Fibroblast of upper back skin (primary cell): ENCODE measurements around the gene HSPA12A.

Experiments
- DNase-seq: peaks from one replicate; pipeline ENCODE4 v3.0.0-alpha.2; 2013

HSPA12A gene

DNA sequence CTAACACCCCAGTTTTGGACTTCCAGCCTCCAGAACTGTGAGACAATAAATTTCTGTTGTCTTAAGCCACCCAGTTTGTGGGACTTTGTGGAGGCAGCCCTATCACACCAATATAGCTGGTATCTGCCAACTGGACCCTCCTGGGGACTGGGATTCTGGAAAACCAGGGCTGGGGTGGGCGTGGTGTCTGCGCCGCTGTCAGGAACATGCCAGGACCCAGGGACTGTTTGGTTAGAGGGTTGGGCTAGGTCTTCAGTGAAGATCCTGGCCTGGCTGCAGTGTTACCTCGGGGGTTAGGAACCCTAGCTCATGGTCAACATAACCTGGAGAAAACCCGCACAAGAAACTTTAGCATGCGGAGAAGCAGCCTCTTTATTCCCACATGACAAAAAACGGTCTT lies 79.0 kb downstream of the HSPA12A start:
- no peak for DNase-seq

DNA sequence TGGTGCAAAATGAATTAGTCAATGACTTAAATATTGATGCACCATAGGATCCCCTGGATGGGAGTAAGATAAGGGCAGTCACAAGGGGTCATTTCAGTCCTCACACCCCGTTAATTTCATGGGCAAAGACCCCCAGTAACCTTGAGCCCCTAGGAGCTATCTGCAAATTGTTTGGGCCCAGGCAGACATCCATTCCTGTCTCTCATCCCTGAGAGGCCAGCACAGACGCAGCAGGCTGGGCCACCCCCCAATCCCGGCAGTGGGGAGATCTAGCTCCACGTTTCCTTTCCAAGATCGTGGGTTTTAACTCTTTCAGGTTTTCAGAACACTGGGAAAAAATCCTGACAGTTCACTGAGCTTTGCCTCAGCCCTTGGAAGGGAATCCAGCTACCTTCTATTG lies 81.5 kb downstream of the HSPA12A start:
- DNase-seq = no peak

DNA sequence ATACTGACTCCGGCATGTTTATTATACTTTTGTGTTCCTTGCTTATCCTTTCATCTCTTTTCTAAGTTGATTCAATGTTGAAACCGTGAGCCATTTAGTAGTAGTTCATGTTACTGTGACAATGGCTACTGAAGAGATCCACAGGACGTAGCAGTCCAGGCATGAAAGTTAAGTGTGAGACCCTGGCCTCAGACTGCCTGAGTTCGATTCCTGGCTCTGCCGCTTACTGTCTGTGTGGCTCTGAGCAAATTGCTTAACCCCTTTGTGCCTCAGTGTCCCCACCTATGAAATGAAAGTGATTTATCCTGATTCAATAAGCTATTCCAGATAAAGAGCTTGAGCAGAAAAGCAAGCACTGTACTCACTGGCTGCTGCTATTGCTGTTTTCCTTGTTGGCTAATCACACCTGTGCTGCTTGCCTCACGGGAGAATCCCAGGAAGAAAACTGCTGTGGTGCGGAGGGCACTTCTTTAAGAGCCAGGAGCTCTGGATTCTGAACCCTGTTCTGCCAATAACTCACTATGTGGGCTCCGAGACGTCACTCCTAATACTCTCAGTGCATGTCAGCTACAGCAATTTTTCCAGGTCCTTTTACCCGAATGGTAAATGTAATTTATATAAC lies 83.2 kb downstream of the HSPA12A start:
- DNase-seq = no peak

DNA sequence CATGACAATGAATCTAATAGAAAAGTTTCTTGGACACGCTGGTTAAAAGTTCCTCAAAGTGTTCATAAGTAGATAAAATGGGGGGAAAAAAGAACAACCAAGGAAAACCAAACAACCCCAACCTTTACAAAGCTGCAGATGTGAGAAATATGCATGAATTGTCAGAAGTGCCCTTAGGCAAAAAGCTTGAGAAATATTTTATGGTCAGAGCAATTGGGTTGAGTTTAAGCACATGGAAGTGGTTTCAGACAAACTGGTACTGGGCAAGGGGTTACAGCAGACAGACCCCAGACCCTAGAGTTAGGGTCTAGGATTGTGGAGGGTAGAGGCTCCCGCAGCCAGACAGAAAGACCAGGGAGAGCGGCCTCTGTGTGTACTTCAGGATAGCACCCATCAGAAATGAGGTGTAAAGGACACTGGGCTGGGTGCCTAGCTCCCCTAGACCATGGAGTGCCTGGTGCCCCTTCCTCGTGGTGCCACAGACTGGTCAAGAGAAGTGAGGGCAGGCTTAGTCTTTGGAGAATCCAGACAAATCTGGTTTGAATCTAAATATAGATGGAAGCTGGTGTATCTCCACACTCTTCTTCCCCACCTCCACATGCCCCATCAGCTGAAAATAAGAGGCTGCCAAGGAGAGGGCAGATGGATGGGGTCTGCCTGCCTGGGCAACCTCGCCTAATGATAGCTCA lies 84.4 kb downstream of the HSPA12A start:
- no peak for DNase-seq

DNA sequence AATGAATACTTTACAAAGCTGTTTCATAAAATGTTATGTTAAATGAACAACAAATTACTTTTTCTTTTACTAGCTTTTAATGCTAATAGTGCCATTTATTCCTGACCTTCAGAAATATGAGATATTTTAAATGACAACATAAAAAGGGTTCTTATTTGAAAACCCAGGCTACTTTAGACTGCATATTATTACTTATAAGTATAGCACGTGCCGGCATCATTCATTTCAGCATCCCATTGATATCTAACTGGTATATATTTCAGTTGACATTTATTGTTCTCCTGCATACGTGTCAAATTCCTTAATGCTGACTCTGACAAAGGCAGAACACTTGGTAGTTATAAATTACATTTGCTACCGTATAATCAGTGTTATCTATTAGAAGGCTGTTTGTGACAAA lies 86.3 kb downstream of the HSPA12A start:
- no peak for DNase-seq

DNA sequence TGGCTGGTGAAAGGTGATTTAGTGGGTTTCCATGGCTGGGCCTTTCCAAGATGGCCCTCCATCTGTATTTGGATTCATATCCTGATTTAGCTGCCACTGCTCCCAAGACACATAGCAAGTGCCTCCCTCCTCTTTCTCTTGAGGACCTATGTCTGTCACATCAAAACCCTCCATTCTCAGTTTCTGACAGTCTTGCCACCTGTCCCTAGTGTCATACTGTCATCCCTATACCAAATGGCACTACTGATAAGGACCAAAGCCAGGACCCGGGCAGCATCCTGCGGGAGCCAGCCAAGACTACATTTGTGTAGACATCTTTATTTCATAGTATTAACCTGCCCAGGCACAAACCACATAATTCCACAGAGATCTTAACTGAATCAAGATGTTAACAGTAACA lies 86.8 kb downstream of the HSPA12A start:
- DNase-seq = no peak

DNA sequence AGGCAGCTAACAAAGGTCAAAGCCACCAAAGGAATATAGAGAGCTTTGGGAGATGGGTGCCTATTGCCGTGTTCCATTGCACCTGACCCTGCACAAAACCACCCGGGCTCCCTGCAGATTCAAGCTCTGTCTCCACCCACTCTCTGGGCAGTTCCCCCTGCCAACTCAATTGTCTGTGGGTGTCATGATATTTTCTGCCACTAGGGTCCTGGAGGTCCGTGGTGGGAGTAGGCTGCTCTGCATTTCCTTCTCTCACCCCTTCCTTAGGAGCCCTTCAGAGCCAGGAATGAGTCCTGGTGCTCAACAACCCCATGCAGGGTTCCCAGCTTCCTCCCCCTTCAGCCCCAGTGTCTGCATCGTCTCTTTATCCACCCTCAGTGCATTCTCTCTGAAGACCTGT lies 87.5 kb downstream of the HSPA12A start:
- DNase-seq = no peak

DNA sequence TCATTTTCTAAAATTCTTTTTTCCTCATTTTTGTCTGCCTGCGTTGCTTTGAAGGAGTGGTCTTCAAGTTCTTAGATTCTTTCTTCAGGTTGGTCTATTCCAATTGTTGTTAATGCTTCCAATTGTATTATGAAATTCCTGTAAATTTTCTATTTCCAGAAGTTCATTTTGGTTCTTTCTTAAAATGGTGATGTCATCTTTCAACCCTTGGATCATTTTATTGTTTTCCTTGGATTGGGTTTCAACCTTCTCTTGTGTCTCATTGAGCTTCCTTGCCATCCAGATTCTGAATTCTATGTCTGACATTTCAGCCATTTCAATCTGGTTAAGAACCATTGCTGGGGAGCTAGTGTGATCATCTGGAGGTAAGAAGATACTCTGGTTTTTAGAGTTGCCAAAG lies 88.5 kb downstream of the HSPA12A start:
- DNase-seq = no peak

DNA sequence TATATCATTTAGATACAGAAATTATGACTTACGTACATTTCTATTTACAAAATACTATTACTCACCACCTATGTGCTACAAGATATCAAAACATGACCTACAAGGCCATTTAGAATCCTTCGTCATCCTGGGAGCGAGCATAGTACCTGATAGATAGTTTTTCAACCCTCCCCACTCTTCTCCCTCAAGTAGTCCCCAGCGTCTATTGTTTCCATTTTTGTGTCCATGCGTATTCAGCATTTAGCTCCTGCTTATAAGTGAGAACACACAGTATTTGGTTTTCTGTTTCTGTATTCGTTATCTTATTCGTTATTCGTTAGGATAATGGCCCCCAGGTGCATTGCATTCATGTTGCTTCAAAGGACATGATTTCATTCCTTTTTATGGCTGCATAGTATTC lies 93.5 kb downstream of the HSPA12A start:
- no peak for DNase-seq

DNA sequence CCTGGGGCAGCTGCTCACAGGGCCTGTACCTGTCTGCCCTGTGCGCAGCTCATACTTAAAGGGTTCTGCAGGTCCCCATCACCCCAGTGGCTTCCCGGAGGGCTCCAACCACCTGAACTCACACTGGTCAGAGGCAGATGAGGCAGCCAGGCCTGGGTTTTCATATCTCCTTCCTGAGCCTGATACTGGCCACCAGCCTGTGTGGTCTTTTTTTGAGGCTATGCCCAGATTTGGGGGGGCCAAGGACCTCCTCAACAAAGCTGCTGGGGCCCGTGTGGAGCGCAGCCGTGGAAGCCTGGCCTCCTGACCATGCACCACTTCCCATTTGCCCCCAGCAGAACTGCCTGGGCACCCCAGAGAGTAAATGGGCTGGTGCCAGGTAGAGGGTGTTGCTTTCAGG lies 95.9 kb downstream of the HSPA12A start:
- no peak for DNase-seq

DNA sequence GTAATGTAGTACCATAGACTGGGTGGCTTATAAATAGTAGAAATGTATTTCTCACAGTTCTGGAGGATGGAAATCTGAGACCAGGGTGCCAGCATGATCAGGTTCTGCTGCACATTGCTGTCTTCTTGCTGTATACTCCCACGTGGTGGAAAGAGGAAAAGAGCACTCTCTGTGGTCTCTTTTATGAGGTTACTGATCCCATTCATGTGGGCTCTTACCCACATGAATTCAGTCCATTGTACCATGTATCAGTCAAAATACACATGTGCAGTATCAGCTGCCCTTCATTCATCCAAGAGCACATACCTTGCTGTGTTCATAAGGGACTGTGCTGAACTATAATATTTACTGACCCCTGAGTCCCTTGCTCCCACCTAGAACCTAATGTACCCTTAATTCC lies 104.5 kb downstream of the HSPA12A start:
- no peak for DNase-seq

DNA sequence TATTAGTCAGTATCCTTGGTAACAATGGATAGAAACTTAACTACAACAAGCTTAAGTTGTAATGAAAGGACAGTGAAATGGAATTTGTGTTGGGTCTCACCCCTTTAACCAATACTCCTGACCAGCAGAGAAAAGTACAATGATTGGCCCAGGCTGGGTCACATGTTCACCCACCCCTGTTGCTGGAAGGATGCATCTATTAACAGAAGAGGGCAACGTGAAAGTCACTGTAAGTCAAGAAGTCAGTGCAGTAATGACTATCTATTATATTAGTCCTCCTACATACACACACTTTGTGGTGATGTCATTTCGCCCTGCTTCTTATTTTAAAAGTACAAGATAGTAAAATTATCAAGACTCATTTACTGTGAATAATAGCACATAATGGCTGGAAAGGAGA lies 105.4 kb downstream of the HSPA12A start:
- no peak for DNase-seq

DNA sequence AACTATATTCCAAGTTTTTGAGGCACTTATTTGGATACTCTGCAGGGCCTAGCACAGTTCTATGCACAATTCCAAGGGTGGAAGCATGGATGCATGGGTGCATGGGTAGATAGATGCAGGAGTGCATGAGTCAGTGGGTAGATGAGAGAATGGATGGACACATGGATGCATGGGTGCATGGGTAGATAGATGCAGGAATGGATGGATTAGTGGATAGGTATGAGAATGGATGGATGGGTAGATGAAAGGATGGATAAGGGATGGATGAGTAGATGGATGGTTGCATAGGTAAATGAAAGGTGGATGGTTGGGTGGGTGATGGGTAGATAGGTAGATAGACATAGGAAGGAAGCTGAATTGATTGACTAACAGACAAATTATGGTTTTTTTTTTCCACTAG lies 106.0 kb downstream of the HSPA12A start:
- no peak for DNase-seq

DNA sequence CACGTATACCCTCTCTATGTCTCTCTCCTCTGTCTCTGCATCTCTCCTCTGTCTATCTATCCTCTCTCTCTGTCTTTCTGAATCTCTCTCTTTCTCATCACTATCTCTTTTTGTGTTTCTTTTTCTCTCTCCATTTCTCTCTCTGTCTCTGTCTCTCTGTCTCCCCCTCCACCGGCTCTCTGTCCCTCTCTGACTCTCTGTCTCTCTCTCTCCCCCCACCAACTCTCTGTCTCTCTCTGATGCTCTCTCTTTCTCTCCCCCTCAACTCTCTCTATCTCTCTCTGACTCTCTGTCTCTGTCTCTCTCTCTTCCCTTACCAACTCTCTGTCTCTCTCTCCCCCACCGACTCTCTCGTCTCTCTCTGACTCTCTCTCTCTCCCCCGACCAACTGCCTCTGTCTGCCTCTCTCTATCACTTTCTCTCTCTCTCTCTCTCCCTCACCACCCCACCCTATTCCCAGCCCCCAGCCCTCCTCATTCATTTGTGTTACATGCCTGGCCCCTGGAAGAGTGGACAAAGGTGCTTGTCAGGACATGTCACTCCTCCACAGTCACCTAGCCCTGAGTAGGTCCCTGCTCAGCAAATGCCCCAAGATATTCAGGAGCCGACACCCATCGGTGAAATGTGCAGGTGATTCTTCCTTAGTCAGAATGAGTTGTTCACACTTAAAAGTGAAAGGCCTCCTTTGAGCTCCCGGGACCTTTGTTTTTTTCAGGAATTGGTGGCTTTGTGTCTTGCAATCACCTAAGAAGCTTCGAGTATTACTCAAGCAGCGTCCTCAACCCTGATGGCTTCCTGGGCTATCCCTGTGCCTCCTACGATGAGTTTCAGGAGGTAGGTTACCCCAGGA lies 108.0 kb downstream of the HSPA12A start:
- no peak for DNase-seq

DNA sequence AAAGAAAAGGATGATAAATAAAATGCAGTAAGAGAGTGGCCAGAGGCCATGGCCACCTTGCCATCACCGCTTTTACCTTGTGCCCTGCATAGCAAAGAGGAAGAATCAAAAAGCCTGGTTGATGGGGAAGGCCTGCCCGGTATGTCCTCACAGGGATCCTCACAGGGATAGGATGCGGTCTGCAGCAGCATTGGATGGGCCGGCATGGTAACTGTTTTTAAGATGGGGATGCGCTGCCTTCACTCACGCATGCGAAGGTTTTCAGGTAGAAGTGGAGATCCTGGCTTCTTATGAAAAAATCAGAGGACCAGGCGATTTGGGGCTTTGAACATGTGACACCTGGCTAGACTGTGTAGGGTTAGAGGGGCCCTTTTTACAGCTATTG lies 109.2 kb downstream of the HSPA12A start:
- no peak for DNase-seq

DNA sequence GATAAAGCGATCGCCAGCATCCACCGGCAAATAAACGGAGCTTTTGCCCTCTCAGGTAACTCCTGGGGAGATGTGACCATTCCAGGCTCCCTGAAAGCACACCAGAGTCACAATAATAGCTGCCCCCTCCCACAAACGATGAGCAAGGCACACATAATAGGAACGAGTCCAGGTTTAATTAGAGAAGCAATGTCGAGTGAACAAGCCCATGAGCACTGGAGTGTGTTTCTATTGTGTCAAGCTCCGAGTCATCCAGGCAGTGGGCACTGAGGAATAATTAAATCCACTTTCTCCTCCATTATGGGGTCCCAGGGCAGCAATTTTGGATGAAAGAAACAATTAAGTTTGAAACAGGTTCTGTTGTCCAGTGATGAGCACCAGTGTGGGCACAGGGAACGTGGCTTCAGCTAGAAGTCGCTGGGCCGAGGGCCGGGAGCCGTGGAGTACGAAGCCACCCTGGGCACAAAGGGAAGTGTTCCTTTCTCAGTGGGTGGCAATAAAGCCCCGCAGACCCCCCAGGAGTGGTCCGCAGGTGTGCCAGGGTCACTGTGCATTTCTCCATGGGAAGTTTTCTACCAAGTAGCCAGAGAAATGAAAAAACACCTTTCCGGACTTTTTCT lies 109.7 kb downstream of the HSPA12A start:
- no peak for DNase-seq

DNA sequence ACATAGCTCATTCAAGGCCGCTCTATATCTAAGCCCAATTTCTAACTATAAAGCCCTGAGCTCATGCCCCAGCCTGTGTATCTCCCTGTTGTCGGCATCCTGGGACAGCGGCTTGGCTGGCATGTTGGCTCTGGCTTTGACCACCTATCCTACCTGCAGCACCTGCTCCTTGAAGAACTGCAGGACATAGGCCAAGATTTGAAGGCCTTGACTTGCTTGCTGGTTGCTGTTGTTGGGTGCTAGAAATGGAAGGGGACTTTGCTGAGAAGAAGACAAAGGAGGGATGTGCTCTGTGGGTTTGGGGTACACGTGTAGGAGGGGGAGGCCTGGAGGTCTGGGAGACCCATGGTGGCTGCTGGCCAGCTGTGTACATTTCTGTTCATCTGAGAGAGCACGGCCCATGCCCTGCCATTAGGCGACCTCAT lies 110.5 kb downstream of the HSPA12A start:
- DNase-seq = no peak

DNA sequence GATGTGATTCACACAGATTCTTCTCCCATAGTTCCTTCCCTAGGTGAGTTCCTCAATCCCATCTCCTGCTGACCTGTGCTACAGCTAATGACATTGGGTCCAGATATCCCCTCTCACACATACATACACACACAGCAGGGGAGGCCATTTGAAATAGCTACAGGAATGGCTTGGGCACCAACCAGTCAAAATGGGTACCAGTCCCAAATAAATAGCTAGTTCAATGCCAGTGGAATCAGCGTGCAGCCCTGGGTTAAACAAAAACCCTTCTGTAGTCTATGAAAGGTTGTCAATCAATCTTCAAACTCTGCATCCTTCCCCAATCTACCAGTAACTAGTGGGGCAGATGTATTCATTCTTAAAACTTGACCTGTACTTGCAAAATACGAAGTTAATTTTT lies 112.3 kb downstream of the HSPA12A start:
- DNase-seq = no peak

DNA sequence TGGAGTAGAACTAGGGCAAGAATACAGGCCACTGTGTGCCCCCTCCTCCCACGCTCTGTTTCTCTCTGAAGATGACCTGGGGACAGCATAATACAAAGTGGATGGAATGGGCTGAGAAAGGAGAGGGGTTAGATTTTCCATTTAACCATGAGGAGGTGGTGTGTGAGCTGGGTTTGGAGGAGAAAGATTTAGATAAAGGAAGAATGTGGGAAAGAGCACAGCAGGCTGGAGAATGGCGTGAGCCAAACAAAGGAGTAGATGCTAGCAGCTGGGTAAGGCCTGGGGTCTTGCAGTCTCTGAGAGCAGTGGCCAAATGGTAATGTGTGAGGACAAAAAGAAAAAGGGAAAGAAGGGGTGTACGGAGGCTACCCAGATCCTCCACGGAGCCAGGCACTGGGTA lies 113.0 kb downstream of the HSPA12A start:
- no peak for DNase-seq

DNA sequence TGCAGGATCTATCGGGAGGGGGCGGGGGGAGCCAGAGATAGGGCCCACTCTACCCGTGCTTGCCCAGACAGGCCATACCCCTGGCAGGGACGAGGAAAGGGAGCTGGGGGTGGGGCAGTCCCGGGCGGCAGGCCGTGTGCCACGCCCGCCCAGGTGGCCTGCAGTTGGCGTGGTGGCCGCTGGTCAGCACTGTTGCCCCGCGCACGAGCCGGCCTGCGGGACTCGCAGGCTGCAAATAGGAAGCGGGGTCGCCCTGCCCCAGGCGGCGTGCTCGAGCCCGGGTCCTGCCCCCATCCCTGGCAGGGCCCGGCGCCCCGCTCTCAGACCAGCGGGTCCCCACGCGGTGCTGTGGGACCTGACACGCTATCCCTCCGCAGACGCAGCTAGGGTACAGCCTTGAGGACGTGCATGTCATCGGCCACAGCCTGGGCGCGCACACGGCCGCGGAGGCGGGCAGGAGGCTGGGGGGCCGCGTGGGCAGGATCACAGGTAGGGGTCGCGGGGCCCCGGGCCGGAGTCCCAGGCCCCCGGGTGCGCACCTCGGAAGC lies 114.9 kb downstream of the HSPA12A start:
- no peak for DNase-seq

DNA sequence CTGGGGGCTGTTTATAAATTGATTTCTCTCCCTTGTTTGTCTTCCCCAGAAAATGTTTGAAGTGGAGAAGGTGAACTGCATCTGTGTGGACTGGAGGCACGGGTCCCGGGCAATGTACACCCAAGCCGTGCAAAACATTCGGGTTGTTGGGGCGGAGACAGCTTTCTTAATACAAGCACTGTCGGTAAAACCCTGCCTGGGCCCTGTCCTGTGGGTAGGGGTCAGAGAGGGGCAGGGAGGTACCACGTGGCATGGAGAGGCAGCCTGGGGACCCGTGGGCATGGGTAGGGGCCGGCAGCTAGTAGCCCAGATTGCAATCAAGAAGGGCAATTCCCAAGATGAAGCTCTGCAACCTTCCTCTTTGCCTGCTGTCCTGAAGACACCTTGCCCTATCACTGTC lies 115.6 kb downstream of the HSPA12A start:
- no peak for DNase-seq

DNA sequence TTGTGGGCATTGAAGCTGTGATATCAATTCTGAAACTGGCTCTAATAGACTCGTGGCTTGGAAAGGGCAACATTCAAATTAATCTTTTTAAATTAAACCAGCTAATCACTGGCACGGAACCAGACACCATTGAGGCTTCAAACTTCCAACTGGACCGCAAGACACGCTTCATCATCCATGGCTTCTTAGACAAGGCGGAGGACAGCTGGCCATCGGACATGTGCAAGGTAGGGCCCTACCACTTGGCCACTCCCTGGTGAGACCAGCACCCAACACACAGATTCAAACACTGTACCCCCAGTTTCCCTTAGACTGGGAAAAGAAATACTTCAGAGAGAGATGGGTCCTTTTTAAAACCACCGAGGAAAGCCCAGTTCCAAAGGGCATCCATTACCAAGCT lies 116.5 kb downstream of the HSPA12A start:
- DNase-seq = no peak

DNA sequence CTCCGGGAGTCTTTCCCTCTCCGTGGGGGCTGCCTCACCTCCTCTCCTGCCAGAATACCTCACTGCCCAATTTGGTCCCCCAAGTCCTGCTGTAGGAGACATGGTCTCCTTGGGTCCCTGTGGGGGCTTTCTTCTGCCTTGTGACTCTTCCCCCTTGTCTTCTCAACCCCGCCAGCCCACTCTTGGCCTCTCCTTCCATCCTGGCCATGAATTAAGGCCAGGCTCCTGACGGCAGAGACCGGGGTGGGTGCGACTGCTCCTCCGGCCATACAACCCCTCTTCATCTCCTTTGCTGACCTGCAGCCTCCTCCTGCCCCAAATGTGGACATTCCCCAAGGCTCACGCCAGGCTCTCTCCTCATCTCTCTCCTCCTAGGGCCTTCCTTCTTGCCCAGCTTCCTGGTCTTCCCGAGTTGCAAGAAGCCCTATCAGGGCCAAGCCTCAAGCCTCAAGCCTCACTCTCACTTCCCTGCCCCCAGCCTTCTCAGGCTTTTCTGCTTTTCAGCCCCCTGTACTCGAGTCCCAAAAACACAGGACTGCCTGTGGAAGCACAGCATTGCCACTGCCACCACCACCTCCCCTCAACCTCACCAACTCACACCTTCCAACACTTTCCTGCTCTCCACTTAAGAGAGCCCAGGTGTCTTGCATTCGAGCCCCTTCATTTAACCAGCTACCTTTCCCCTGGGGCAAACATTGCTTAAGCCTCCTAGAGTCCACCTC lies 120.3 kb downstream of the HSPA12A start:
- no peak for DNase-seq
